ENCODE measurements around the gene FOXN3. TPM values are rescaled to one million over a fixed set of nuclear protein-coding genes. Genes with fewer than 3 reads are reported as not detected.

The FOXN3 gene
- polyA plus RNA-seq, 1 donor (not counting 4 experiments of a cell fraction or from before 2014, with no cell fraction given): 10.2 TPM

- no peak overlapping the region for H3K27ac ChIP-seq (ENCODE audit: control insufficient read depth, insufficient read depth, low read length)
- H3K4me3 ChIP-seq (ENCODE audit: control insufficient read depth in 2 of 3, extremely low read depth in 1 of 3, insufficient read depth in 2 of 3, low read depth in 1 of 3, low read length in 3 of 3): no peak overlapping the region
- no peak for FAIRE-seq
- no peaks in the 10 kb centered on the region for H3K27me3 ChIP-seq (ENCODE audit: control insufficient read depth, extremely low read depth, insufficient read depth, low read length)
- no peaks in the 10 kb centered on the region for H3K36me3 ChIP-seq (ENCODE audit: control insufficient read depth in 2 of 2, extremely low read depth in 1 of 2, insufficient read depth in 2 of 2, low read length in 2 of 2)
- H3K4me2 ChIP-seq (ENCODE audit: control insufficient read depth, extremely low read depth, insufficient read depth, low read depth, low read length): no peak overlapping the region
- no peaks in the 10 kb centered on the region for H4K20me1 ChIP-seq (ENCODE audit: control insufficient read depth, extremely low read depth, insufficient read depth, low read length)
- no peak overlapping the region for H3K9ac ChIP-seq (ENCODE audit: control insufficient read depth, extremely low read depth, insufficient read depth, low read length)
- TF ChIP-seq EZH2 (IDR thresholded peaks at IDR 0.05; ENCODE audit: low read length): no peak
- TF ChIP-seq CTCF (optimal IDR thresholded peaks at IDR 0.05 in 1 of 3, IDR thresholded peaks at IDR 0.05 in 1 of 3, conservative IDR thresholded peaks at IDR 0.05 in 1 of 3; ENCODE audit: extremely low read depth in 1 of 3, insufficient read depth in 2 of 3, low read length in 3 of 3): no peak
- dilution Hi-C loops (cut with MboI; ENCODE audit: extremely low pct_ligation_motif_present, low sequenced_read_pairs): no loop called here
- no peak overlapping the region for H2AFZ ChIP-seq (ENCODE audit: control insufficient read depth, low read length)
- no peaks in the 10 kb centered on the region for H3K4me1 ChIP-seq (ENCODE audit: control insufficient read depth, extremely low read depth, insufficient read depth, low read length)
- no peak for DNase-seq (ENCODE audit: low read depth, low spot score)
- H3K9me1 ChIP-seq (ENCODE audit: control insufficient read depth, extremely low read depth, insufficient read depth, low read length): no peaks in the 10 kb centered on the region
- H3K9me3 ChIP-seq (ENCODE audit: control insufficient read depth, low read depth, low read length): no peaks in the 10 kb centered on the region
- H3K79me2 ChIP-seq (ENCODE audit: control insufficient read depth, insufficient read depth, low read length): no peaks in the 10 kb centered on the region
These were observed 285.9 kb downstream of the FOXN3 start for GRCh38 chr14:89131004-89131750.

DNA sequence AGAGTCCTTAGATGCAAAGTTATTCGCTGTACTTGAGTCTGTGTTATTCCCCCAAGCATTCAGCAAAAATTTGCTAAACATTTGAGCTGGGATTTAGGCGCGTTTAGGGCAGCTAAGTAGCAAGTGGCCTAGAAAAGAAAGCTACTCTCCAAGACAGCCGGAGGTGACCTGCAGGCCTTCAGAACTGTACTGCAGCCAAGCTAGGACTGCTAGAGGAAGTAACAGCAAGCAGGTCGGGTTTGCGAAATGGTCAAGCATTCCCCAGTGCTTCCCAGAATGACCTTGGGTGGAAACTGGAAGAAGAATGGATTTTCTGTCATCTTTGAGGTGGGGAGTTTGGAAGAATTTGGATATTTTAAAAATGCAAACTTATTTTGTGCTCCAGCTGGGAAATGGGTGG, 287.5 kb downstream of the FOXN3 start:
- TF ChIP-seq CTCF (optimal IDR thresholded peaks at IDR 0.05 in 1 of 3, IDR thresholded peaks at IDR 0.05 in 1 of 3, conservative IDR thresholded peaks at IDR 0.05 in 1 of 3; ENCODE audit: extremely low read depth in 1 of 3, insufficient read depth in 2 of 3, low read length in 3 of 3) (no peak), EZH2 (IDR thresholded peaks at IDR 0.05; ENCODE audit: low read length) (no peak)
- no peak overlapping the region for H3K9ac ChIP-seq (ENCODE audit: control insufficient read depth, extremely low read depth, insufficient read depth, low read length)
- no peak overlapping the region for H3K4me3 ChIP-seq (ENCODE audit: control insufficient read depth in 2 of 3, extremely low read depth in 1 of 3, insufficient read depth in 2 of 3, low read depth in 1 of 3, low read length in 3 of 3)
- DNase-seq (ENCODE audit: low read depth, low spot score) (no peak), FAIRE-seq (no peak)
- no peaks in the 10 kb centered on the region for H3K9me3 ChIP-seq (ENCODE audit: control insufficient read depth, low read depth, low read length)
- H2AFZ ChIP-seq (ENCODE audit: control insufficient read depth, low read length): no peak overlapping the region
- dilution Hi-C loops (cut with MboI; ENCODE audit: extremely low pct_ligation_motif_present, low sequenced_read_pairs): no loop called here
- H3K27ac ChIP-seq (ENCODE audit: control insufficient read depth, insufficient read depth, low read length): no peak overlapping the region
- H3K9me1 ChIP-seq (ENCODE audit: control insufficient read depth, extremely low read depth, insufficient read depth, low read length): no peaks in the 10 kb centered on the region
- no peaks in the 10 kb centered on the region for H4K20me1 ChIP-seq (ENCODE audit: control insufficient read depth, extremely low read depth, insufficient read depth, low read length)
- H3K27me3 ChIP-seq (ENCODE audit: control insufficient read depth, extremely low read depth, insufficient read depth, low read length): peaks cover 5% of the 10 kb centered on the region
- no peak overlapping the region for H3K4me2 ChIP-seq (ENCODE audit: control insufficient read depth, extremely low read depth, insufficient read depth, low read depth, low read length)
- no peaks in the 10 kb centered on the region for H3K4me1 ChIP-seq (ENCODE audit: control insufficient read depth, extremely low read depth, insufficient read depth, low read length)
- H3K36me3 ChIP-seq (ENCODE audit: control insufficient read depth in 2 of 2, extremely low read depth in 1 of 2, insufficient read depth in 2 of 2, low read length in 2 of 2): no peaks in the 10 kb centered on the region
- no peaks in the 10 kb centered on the region for H3K79me2 ChIP-seq (ENCODE audit: control insufficient read depth, insufficient read depth, low read length)
